GM10266 (cell line): ENCODE data around the gene YEATS4.

Source experiments
- DNase-seq: peaks from one replicate; pipeline ENCODE4 v3.0.0; 2012; ENCODE audit errors: extremely low spot score
- CTCF ChIP-seq: IDR thresholded peaks from 2 replicates; pipeline ENCODE4 v1.5.1; 2012; ENCODE audit warnings: mild to moderate bottlenecking, low read depth; ENCODE audit not compliant: control insufficient read depth, insufficient read depth; ENCODE audit errors: missing control alignments

The YEATS4 gene

GRCh38 chr12:69435644-69436043 lies 76.1 kb downstream of the YEATS4 start:
- no peak for TF ChIP-seq CTCF
- DNase-seq, result no peak

DNA sequence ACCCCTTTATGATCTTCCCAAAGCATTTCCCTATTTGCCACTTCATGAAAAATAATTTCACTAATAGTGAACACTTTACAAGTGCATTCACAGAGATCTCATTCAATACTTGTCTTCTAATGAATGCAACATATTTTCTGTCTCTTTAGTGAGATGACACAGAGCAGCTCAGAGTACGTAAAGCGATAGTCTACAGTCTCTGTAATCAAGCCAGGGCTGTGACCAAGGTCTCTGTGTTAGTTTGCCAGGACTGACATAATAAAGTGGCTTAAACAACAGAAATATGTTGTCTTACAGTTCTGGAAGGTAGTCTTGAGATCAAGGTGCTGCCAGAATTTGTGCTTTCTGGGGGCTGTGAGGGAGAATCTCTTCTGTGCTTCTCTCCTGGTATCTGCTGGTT lies 77.5 kb downstream of the YEATS4 start:
- TF ChIP-seq CTCF, result no peak
- DNase-seq, result no peak

- DNase-seq, result no peak
- TF ChIP-seq CTCF, result no peak
Observed at GRCh38 chr12:69438539-69438938, 79.0 kb downstream of the YEATS4 start.

- no peak for DNase-seq
- no peak for TF ChIP-seq CTCF
Observed at GRCh38 chr12:69440016-69440415, 80.5 kb downstream of the YEATS4 start.
